GM19193 (cell line): ENCODE measurements around the gene KIRREL1.

Experiments used
- POLR2A ChIP-seq: IDR thresholded peaks from 4 replicates; pipeline ENCODE4 v1.6.1; 2011; ENCODE audit not compliant: insufficient read depth, insufficient read length; ENCODE audit errors: extremely low read depth

KIRREL1 gene

GRCh38 chr1:158089476-158089875 is 96.0 kb downstream of the KIRREL1 start:
- no peak for TF ChIP-seq POLR2A

GRCh38 chr1:158089925-158090637 is 96.6 kb downstream of the KIRREL1 start:
- TF ChIP-seq POLR2A: no peak

GRCh38 chr1:158093376-158093775 is 99.9 kb downstream of the KIRREL1 start:
- no peak for TF ChIP-seq POLR2A

- no peak for TF ChIP-seq POLR2A
Measured at GRCh38 chr1:158094571-158094970, 101.1 kb downstream of the KIRREL1 start.

GRCh38 chr1:158095737-158096335 is 102.4 kb downstream of the KIRREL1 start:
- no peak for TF ChIP-seq POLR2A

- no peak for TF ChIP-seq POLR2A
Measured at GRCh38 chr1:158098256-158098655, 104.8 kb downstream of the KIRREL1 start.

GRCh38 chr1:158099185-158099584 is 105.7 kb downstream of the KIRREL1 start:
- no peak for TF ChIP-seq POLR2A

- no peak for TF ChIP-seq POLR2A
Measured at GRCh38 chr1:158100498-158100897, 107.1 kb downstream of the KIRREL1 start.

- TF ChIP-seq POLR2A: no peak
Measured at GRCh38 chr1:158101455-158101854, 108.0 kb downstream of the KIRREL1 start.

- no peak for TF ChIP-seq POLR2A
Measured at GRCh38 chr1:158101927-158102326, 108.5 kb downstream of the KIRREL1 start.

GRCh38 chr1:158102881-158103674 is 109.6 kb downstream of the KIRREL1 start:
- TF ChIP-seq POLR2A: no peak

- TF ChIP-seq POLR2A: no peak
Measured at GRCh38 chr1:158103861-158104522, 110.5 kb downstream of the KIRREL1 start.

- no peak for TF ChIP-seq POLR2A
Measured at GRCh38 chr1:158104891-158105290, 111.4 kb downstream of the KIRREL1 start.

GRCh38 chr1:158105352-158106095 is 112.1 kb downstream of the KIRREL1 start:
- TF ChIP-seq POLR2A: no peak

GRCh38 chr1:158107916-158108315 is 114.5 kb downstream of the KIRREL1 start:
- TF ChIP-seq POLR2A: no peak

GRCh38 chr1:158112994-158113758 is 119.7 kb downstream of the KIRREL1 start:
- TF ChIP-seq POLR2A: no peak
